ENCODE data around the gene RCOR1. TPM values are rescaled to one million over a fixed set of nuclear protein-coding genes. Genes with fewer than 3 reads are reported as not detected.

The RCOR1 gene
- total RNA-seq, 2 donors from 2014 or later = 8.4 to 8.7 TPM

DNA sequence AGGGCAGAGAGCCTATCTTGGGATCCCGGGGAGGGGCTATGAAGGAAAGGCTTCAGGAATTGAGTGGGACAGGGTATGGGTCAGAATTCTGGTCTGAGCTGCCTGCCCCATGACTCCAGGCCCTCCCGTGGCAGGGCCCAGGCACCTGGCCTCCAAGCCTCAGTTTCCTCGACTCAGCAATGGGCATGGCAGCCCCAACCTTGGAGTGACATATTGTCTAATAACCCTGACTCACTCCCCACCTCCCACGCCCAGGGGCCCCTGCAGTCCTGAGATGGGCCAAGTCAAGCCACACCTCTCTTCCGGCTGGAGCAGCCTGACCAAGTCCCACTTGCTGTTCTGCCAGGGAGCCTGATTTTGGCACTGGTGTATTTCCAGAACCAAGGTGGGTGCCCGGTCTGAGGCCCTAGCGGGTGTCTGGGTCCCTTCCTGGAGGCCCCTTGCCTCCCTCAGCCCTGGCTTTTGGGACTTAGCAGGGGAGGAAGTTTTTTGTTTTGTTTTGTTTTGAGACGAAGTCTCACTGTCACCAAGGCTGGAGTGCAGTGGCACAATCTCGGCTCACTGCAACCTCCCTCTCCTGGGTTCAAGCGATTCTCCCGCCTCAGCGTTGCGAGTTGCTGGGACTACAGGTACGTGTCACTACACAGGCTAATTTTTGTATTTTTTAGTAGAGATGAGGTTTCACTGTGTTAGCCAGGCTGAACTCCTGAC is 40.3 kb upstream of the RCOR1 start:
- Histone ChIP-seq H3K4me1 (peaks cover 0 to 12% of the 10 kb centered on the region in 2 donors), H3K27ac (no peak overlapping the region), H3K27me3 (no peaks in the 10 kb centered on the region), H3K36me3 (no peaks in the 10 kb centered on the region), H3K4me3 (no peak overlapping the region), H3K9me3 (no peaks in the 10 kb centered on the region)
- DNase-seq (ENCODE audit: low spot score) = no peak
- TF ChIP-seq, protein P1, sequence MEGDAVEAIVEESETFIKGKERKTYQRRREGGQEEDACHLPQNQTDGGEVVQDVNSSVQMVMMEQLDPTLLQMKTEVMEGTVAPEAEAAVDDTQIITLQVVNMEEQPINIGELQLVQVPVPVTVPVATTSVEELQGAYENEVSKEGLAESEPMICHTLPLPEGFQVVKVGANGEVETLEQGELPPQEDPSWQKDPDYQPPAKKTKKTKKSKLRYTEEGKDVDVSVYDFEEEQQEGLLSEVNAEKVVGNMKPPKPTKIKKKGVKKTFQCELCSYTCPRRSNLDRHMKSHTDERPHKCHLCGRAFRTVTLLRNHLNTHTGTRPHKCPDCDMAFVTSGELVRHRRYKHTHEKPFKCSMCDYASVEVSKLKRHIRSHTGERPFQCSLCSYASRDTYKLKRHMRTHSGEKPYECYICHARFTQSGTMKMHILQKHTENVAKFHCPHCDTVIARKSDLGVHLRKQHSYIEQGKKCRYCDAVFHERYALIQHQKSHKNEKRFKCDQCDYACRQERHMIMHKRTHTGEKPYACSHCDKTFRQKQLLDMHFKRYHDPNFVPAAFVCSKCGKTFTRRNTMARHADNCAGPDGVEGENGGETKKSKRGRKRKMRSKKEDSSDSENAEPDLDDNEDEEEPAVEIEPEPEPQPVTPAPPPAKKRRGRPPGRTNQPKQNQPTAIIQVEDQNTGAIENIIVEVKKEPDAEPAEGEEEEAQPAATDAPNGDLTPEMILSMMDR (IDR thresholded peaks at IDR 0.05) = no peak

DNA sequence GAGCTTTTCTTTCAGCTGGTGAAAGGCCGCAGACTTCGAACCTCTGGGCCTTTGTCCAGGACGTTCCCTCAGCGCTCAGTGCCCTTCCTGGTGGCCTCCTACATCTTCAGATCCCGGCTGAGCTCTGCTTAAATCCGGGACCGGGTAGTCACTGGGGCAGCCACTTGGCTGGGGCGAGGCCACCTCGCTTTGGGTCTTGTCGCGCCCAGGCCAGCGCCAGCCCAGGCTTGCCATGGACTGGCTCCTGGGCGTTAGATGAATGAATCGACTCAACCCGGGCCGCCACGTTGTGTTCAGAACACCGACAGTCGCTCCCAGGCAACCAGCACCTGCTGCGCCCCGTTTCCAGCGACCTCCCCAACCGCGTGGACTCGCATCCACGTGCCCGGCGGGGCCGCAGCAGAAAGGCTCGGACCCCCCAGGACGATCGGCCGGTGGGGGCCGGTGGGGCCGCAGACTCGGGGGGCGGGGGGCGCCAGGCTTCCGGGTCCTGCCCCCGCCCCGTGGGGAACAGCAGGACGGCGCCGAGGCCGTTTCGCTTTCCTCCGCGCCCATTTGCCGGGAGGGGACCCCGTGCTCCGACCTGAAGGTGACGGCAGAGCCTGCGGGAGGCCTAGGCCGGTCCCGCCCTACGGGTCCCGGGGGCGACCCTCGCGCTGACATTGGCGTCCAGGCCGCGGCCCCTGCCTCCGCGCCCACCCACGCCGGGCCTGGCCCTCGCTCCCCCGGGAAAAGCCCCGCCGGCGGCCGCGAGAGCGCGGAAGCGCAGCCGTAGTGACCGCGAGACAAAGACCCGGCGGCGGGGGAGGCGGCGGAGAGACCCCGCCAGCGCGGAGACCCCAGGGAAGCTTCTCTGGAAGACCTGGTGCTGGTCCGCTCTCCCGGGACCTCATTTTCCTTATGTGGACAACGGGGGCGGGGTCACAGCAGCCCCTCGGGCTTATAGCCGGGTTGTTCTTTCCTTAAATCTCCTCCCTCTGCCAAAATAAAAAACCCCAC is 37.3 kb upstream of the RCOR1 start:
- Histone ChIP-seq H3K4me1 (peaks cover 0 to 12% of the 10 kb centered on the region in 2 donors), H3K27me3 (no peaks in the 10 kb centered on the region), H3K4me3 (peak overlapping the region; percentile 54 to 95), H3K9me3 (no peaks in the 10 kb centered on the region), H3K27ac (peak overlapping the region; percentile 2 to 44), H3K36me3 (no peaks in the 10 kb centered on the region)
- no peak for DNase-seq (ENCODE audit: low spot score)
- TF ChIP-seq, protein P1 (IDR thresholded peaks at IDR 0.05) = no peak

DNA sequence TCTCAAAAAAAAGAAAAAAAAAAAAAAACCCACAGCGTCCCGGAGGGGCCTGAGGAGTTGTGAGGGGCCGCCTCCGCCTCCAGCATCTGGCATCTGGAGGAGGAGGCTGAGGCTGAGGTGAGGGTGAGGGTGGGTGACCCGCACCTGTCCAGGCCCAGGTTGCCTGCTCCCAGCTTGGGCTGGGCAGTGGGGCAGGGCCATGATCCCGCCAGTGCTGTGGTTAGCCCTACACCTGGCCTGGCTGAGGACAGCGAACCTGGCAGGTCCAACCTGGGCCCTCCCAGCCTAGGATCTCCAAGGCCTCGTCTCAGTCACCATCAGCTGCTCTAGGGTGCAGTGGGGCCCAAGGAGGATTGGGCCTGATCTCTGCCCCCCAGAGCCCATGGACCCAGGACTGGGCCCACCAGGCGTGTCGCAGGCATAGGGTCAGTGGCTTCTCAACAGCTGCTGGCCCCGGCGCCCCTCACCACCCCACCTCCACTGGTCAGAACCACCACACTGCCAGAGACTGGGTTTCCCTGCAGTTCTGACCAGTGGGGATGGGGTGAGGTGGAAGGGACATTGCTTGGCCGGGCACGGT is 36.3 kb upstream of the RCOR1 start:
- H3K27ac ChIP-seq = no peak overlapping the region
- no peak for DNase-seq (ENCODE audit: low spot score)
- H3K36me3 ChIP-seq = no peaks in the 10 kb centered on the region
- H3K27me3 ChIP-seq = no peaks in the 10 kb centered on the region
- H3K9me3 ChIP-seq = no peaks in the 10 kb centered on the region
- TF ChIP-seq, protein P1 (IDR thresholded peaks at IDR 0.05) = no peak
- no peak overlapping the region for H3K4me3 ChIP-seq
- peaks cover 0 to 12% of the 10 kb centered on the region in 2 donors for H3K4me1 ChIP-seq

DNA sequence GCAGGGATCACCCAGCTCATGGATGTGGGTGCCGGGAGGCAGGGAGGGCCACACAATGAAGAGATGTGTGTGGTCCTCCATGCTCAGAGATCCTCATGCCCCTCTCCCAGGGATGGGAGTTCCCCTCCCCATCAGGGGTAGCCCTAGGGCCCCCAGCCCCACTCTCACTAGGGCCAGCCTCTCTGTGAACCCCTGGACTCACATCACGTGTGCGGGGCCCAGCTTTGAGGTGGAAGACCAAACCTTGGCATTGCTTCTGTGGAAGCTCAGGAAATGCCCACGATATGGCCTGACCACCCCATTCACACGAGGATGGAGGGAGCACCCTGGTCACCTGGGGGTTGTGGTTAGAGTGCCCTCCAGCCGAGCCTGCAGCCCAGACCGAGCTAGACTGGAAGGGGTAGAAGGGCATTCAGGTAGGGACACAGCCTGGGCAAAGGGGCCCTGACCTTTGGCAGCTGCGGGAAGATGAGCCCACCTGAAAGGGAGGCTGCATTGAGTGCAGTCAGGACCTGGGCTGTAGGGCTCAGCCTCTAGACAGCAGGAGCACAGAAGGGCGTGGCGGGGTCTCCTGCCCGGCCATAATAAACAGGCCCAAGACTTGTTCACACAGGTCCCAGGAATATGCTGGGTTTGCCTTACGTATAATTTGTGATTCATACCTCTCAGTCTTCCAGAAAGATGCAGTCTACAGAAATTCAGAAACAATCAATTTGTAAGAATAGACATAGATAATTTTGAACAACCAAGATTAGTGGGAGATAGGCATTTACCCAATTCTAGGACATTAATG is 34.8 kb upstream of the RCOR1 start:
- Histone ChIP-seq H3K9me3 (no peaks in the 10 kb centered on the region), H3K27ac (no peak overlapping the region), H3K36me3 (no peaks in the 10 kb centered on the region), H3K27me3 (no peaks in the 10 kb centered on the region), H3K4me1 (peaks cover 0 to 12% of the 10 kb centered on the region in 2 donors), H3K4me3 (no peak overlapping the region)
- TF ChIP-seq, protein P1 (IDR thresholded peaks at IDR 0.05) = no peak
- no peak for DNase-seq (ENCODE audit: low spot score)

DNA sequence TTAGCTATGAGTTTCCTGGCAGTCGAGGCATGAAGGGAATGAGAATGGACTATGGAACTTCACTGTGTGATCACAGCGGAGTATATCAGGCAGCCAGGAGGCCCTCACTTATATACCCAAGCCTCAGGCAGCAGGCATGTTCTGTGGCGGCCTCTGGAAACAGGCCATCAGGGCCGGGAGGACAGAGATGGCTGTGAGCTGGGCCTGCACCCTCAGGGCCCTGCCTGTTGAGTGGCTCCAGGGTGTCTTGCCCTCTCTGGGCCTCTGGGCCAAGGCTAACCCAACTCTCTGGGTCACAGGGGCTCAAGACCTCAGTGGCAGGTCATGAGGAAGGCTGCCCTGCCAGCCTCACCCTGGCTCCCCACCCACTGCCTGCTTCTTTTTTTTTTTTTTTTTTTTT is 33.9 kb upstream of the RCOR1 start:
- DNase-seq (ENCODE audit: low spot score) = no peak
- TF ChIP-seq, protein P1 (IDR thresholded peaks at IDR 0.05) = no peak

More for the DNA sequence above, 33.9 kb upstream of the RCOR1 start:
- no peak overlapping the region for H3K4me3 ChIP-seq
- no peak overlapping the region for H3K27ac ChIP-seq
- no peaks in the 10 kb centered on the region for H3K9me3 ChIP-seq
- no peaks in the 10 kb centered on the region for H3K27me3 ChIP-seq
- peaks cover 0 to 12% of the 10 kb centered on the region in 2 donors for H3K4me1 ChIP-seq
- H3K36me3 ChIP-seq = no peaks in the 10 kb centered on the region

Measured in right atrium auricular region (tissue), 2 donors.